AG04450 (cell line): ENCODE results near the gene B3GAT1. TPM values are rescaled to one million over a fixed set of nuclear protein-coding genes. Genes with fewer than 3 reads are reported as not detected.

ENCODE experiments used
- CTCF ChIA-PET: fragments of 300-600, 350-600 bp; formaldehyde crosslinking; extraction: SDS; loops from one replicate; lab custom pipeline; 2022; ENCODE audit warnings: antibody characterized with exemption, inconsistent platforms; lab: Charles Lee
- POLR2A ChIA-PET: fragments of 350-600 bp; formaldehyde crosslinking; extraction: SDS; loops from one replicate; lab custom pipeline; 2021; ENCODE audit warnings: antibody characterized with exemption, inconsistent platforms; lab: Yijun Ruan, JAX
- DNase-seq: peaks from one replicate; pipeline ENCODE4 v3.0.0-alpha.2; 2011; ENCODE audit warnings: low read depth, low spot score
- H3K27ac ChIP-seq: one replicate; pipeline ENCODE4 v1.5.1; 2012; ENCODE audit warnings: low read depth, low read length, control low read depth
- H3K27me3 ChIP-seq: one replicate; pipeline ENCODE4 v1.6.0; 2012; ENCODE audit warnings: low read length; ENCODE audit not compliant: control insufficient read depth, insufficient read depth
- H3K4me3 ChIP-seq: 2 replicates; pipeline ENCODE4 v1.5.1; 2011; ENCODE audit warnings: mild to moderate bottlenecking, low read depth, low read length, control low read depth
- H3K9me3 ChIP-seq: 2 replicates; pipeline ENCODE4 v1.5.1; 2012; ENCODE audit warnings: low read length; ENCODE audit not compliant: control insufficient read depth, insufficient read depth
- polyA plus RNA-seq: library from polyadenylated mRNA; depleted of rRNA; stranded (reverse); fragments of >200 nt; gene quantifications from 2 replicates; pipeline ENCODE4 v1.2.3, GENCODE V29; 2011
- TF ChIP-seq, protein P1 (sequence below): IDR thresholded peaks from 2 replicates; pipeline ENCODE4 v1.5.1; 2011; ENCODE audit warnings: low read depth, low read length, control low read depth, inconsistent platforms

Gene B3GAT1
- polyA plus RNA-seq, 1 experiment = not detected

DNA sequence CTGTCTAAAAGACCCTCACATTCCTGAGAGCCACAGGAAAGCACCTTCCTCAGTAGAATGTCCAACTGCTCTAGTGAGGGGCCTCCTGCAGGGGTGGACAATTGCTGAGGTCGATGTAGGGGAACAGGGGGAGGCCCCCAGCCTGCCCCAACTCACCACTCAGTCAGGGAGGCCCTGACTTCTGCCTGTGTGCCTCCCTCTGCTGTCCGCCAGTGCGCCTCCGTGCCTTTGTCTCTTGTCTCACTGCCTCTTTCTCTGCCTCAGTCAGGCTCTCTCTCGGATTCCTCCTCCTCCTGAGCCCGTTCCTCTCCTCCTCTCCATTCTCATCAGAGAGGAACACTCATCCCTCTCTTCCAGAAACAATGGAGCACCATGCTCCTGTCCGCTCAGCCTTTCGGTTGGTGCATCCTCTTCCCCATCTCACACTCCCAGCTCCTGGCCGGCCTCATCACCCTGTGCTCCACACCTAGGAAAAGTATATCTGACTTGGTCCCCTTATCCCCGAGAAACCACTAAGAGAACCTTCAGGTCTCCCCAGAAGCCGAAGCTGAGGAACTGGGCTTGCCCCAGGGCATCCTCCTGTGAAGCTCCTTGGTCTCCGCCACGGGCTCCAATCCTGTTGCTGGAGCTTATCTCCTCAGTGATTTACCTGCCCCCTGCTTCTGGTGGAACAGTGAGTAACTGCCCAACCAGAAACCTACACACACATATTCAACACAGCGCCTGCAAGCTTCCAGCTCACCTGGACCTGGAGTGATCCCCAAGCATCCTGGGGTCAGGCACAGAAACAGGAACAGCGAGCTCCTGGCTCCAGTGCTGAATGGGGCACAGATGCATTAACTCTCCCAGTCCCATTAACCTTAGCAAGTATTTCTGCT, 2.3 kb downstream of the B3GAT1 start:
- peaks cover 12% of the 10 kb centered on the region; the same call in 1 of the 2 replicates for H3K9me3 ChIP-seq
- TF ChIP-seq, protein P1, sequence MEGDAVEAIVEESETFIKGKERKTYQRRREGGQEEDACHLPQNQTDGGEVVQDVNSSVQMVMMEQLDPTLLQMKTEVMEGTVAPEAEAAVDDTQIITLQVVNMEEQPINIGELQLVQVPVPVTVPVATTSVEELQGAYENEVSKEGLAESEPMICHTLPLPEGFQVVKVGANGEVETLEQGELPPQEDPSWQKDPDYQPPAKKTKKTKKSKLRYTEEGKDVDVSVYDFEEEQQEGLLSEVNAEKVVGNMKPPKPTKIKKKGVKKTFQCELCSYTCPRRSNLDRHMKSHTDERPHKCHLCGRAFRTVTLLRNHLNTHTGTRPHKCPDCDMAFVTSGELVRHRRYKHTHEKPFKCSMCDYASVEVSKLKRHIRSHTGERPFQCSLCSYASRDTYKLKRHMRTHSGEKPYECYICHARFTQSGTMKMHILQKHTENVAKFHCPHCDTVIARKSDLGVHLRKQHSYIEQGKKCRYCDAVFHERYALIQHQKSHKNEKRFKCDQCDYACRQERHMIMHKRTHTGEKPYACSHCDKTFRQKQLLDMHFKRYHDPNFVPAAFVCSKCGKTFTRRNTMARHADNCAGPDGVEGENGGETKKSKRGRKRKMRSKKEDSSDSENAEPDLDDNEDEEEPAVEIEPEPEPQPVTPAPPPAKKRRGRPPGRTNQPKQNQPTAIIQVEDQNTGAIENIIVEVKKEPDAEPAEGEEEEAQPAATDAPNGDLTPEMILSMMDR = no peak
- no peak for DNase-seq
- H3K27ac ChIP-seq = no peak overlapping the region
- peaks cover 23% of the 10 kb centered on the region for H3K27me3 ChIP-seq
- POLR2A ChIA-PET = no interaction called here
- CTCF ChIA-PET = no interaction called here
- H3K4me3 ChIP-seq = no peak overlapping the region

DNA sequence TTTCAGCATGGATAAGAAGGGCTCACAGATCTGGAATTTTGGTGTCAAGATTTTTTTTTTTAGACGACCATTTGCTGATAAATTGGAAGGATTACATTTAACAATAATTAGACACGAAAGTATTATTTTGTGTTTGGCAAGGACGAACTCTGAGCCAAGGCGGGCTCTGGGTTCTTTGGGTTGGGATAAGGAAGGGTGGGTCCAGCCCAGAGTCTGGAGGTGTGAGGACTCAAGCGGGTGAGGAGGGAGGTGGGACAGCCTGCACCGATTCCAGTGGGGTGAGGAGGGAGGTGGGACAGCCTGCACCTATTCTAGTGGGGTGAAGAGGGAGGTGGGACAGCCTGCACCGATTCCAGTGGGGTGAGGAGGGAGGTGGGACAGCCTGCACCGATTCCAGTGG, 4.1 kb downstream of the B3GAT1 start:
- Histone ChIP-seq H3K9me3 (peaks cover 22% of the 10 kb centered on the region), H3K27me3 (peaks cover 19% of the 10 kb centered on the region), H3K4me3 (no peak overlapping the region), H3K27ac (no peak overlapping the region)
- no peak for DNase-seq
- TF ChIP-seq, protein P1 = no peak
- ChIA-PET CTCF (no interaction called here), POLR2A (no interaction called here)

DNA sequence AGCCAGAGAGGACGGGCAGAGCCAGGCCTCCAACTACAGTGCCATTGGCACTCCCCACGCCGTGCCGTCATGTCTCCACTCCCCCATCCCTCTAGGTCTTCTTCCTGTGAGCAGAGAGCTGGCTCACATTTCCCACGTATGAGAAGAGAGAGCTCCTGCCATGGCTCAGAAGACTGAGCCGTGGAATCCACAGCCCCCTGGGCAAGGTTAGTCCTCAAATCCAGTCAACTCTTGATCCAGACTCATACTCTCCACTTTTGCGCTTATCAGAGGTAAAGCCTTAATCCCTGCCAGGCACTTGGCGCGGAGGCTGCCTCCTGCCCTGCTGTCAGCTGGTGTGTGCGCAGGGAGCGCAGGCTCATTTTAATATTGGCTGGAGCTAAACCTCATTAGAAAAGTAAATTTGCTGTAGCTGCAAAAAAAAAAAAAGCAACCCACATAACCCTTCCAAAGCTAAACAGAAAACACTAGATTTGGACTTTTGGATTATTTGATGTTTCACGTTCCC, 4.7 kb downstream of the B3GAT1 start:
- peaks cover 25% of the 10 kb centered on the region for H3K9me3 ChIP-seq
- POLR2A ChIA-PET = no interaction called here

DNA sequence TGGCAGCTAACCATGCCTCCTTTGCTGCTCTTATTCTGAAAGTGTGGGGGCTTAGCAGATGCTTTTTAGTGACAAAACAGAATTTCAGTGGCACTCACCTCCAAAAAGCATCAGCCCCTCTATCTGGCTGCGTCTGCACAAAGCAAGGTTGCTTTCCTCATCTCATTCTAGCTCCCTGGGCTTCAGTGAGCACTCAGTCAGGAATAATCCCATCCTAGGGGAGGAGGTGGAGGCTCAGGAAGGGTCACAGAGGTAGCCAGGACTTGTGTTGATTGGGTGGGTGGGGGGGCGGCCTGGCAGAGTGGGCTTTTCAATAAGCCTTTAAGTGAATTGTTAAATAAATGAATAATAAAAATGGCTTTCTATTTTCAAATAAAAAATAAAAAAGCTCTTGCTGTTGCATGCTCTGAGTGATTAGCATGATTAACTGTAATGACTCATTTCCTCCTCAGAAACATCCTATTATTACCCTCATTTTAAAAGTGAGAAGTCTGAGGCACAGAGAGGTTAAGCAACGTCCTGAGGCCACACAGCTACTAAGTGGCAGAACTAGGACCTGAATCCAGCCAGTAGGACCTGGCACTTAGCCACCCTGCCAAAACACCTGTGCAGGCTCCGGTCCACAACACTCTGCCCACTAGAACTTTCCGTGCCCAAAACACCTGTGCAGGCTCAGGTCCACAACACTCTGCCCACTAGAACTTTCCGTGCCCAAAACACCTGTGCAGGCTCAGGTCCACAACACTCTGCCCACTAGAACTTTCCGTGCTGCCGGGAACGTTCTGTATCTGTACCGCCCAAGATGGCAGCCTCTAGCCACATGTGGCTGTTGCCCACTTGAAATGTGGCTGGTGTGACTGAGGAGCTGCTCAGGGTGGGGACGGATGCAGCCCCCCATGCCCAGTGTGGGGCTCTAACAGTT, 5.5 kb downstream of the B3GAT1 start:
- no peak for DNase-seq
- peaks cover 34% of the 10 kb centered on the region for H3K9me3 ChIP-seq
- TF ChIP-seq, protein P1 = no peak
- H3K4me3 ChIP-seq = no peak overlapping the region
- POLR2A ChIA-PET = no interaction called here
- H3K27ac ChIP-seq = no peak overlapping the region
- peaks cover 14% of the 10 kb centered on the region for H3K27me3 ChIP-seq
- CTCF ChIA-PET = no interaction called here

More for the DNA sequence above, 4.7 kb downstream of the B3GAT1 start:
- no peak overlapping the region for H3K27ac ChIP-seq
- no peak for DNase-seq
- TF ChIP-seq, protein P1 = no peak
- no peak overlapping the region for H3K4me3 ChIP-seq
- peaks cover 15% of the 10 kb centered on the region for H3K27me3 ChIP-seq
- CTCF ChIA-PET = no interaction called here
